DND-41 (cell line): ENCODE measurements around the gene UBC.

Source experiments
- ATAC-seq: fragments of 200-7000 bp; cut with Tn5 transposase; 3 replicates; pipeline ENCODE4 v1.9.1; 2021; ENCODE audit warnings: low read depth; ENCODE audit not compliant: insufficient read depth
- DNase-seq: peaks from one replicate; pipeline ENCODE4 v3.0.0-alpha.2; 2020
- H2AFZ ChIP-seq: 2 replicates; pipeline ENCODE4 v1.6.0; 2012; ENCODE audit warnings: low read depth, low read length
- H3K27ac ChIP-seq: 2 replicates; pipeline ENCODE4 v1.5.1; 2012; ENCODE audit warnings: low read length, inconsistent platforms
- H3K27me3 ChIP-seq: fragments of 200-600 bp; sonication (generic); 2 replicates; pipeline ENCODE4 v1.6.0; 2012; ENCODE audit warnings: low read length, mild to moderate bottlenecking, inconsistent platforms; ENCODE audit not compliant: insufficient read depth, poor library complexity
- H3K36me3 ChIP-seq: 2 replicates; pipeline ENCODE4 v1.5.1; 2012; ENCODE audit warnings: low read length, inconsistent platforms; ENCODE audit not compliant: insufficient read depth
- H3K4me1 ChIP-seq: 2 replicates; pipeline ENCODE4 v1.5.1; 2012; ENCODE audit warnings: mild to moderate bottlenecking, low read length; ENCODE audit not compliant: insufficient read depth
- H3K4me2 ChIP-seq: 2 replicates; pipeline ENCODE4 v1.6.0; 2012; ENCODE audit warnings: mild to moderate bottlenecking, moderate library complexity, low read length, inconsistent platforms; ENCODE audit not compliant: insufficient read depth
- H3K4me3 ChIP-seq, 2 experiments: fragments of 200-600 bp in 1 of 2; shearing (Covaris generic) in 1 of 2; 2 replicates each; pipeline ENCODE4 v1.5.1; 2012 to 2016; ENCODE audit warnings: inconsistent platforms in 2 of 2, low read length in 2 of 2, mild to moderate bottlenecking in 2 of 2, low read depth in 1 of 2, moderate library complexity in 1 of 2
- H3K79me2 ChIP-seq: 2 replicates; pipeline ENCODE4 v1.6.0; 2012; ENCODE audit warnings: low read length, inconsistent platforms; ENCODE audit not compliant: insufficient read depth
- H3K9ac ChIP-seq: 2 replicates; pipeline ENCODE4 v1.6.0; 2012; ENCODE audit warnings: low read depth, mild to moderate bottlenecking, inconsistent platforms, low read length, moderate library complexity
- H3K9me3 ChIP-seq: 2 replicates; pipeline ENCODE4 v1.5.1; 2012; ENCODE audit warnings: low read length, moderate library complexity, mild to moderate bottlenecking, inconsistent platforms; ENCODE audit not compliant: insufficient read depth, severe bottlenecking
- H4K20me1 ChIP-seq: 2 replicates; pipeline ENCODE4 v1.6.0; 2012; ENCODE audit warnings: low read length; ENCODE audit not compliant: insufficient read depth
- EZH2 ChIP-seq: IDR thresholded peaks from 3 replicates; pipeline ENCODE4 v1.6.1; 2012; ENCODE audit warnings: borderline replicate concordance, low read depth, mild to moderate bottlenecking, moderate library complexity, low read length, inconsistent platforms; ENCODE audit not compliant: severe bottlenecking
- TF ChIP-seq, protein P1 (sequence below): IDR thresholded peaks from 2 replicates; pipeline ENCODE4 v1.5.1; 2012; ENCODE audit warnings: borderline replicate concordance, low read length, moderate library complexity, mild to moderate bottlenecking; ENCODE audit not compliant: poor library complexity, severe bottlenecking; ENCODE audit errors: extremely low read depth

The UBC gene

GRCh38 chr12:124917135-124917840 lies 2.8 kb upstream of the UBC start:
- no peak for TF ChIP-seq EZH2
- TF ChIP-seq, protein P1, sequence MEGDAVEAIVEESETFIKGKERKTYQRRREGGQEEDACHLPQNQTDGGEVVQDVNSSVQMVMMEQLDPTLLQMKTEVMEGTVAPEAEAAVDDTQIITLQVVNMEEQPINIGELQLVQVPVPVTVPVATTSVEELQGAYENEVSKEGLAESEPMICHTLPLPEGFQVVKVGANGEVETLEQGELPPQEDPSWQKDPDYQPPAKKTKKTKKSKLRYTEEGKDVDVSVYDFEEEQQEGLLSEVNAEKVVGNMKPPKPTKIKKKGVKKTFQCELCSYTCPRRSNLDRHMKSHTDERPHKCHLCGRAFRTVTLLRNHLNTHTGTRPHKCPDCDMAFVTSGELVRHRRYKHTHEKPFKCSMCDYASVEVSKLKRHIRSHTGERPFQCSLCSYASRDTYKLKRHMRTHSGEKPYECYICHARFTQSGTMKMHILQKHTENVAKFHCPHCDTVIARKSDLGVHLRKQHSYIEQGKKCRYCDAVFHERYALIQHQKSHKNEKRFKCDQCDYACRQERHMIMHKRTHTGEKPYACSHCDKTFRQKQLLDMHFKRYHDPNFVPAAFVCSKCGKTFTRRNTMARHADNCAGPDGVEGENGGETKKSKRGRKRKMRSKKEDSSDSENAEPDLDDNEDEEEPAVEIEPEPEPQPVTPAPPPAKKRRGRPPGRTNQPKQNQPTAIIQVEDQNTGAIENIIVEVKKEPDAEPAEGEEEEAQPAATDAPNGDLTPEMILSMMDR, result no peak

DNA sequence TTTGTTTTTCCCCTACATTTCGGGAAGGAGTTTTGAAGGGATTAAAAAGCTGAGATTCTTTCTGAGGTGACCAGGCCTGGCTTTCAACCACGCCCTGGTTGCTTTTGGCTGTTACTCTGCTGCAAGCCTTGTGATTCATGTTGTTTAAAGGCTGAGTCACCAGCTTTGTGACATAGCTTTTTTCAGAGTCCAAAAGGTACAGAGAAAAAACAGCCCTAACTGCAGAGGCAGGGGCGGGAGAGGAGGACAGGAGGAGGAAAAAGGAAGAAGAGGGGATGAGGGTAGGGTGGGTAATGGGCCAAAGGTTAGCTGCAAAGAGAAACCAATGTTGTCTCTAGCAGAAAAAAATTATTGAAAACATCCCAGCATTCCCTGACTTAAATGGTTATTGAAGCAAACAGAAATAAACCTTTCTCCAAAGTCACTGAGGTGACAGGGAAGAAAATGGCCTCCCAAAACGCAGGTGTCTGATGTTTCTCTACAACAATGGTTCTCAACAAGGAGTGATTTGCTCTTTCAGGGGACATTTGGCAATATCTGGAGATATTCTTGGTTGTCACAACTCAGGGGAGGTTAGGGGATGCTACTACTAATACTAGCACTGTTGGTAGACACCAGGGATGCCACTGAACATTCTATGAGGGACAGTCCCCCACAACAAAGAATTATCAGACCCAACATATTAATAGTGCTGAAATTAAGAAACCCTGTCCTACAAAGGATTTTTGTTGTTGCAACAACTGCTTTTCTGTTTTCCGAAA lies 2.1 kb upstream of the UBC start:
- H3K9ac ChIP-seq, result peak overlapping the region; percentile 80
- ATAC-seq (no peak; the same call in 2 of the 3 replicates), DNase-seq (peak; percentile 37)
- peak overlapping the region; percentile 77 for H3K4me2 ChIP-seq
- peak overlapping the region; percentile 11 to 73; a peak in 3 of 4 replicates for H3K4me3 ChIP-seq
- H4K20me1 ChIP-seq, result peaks cover 23% of the 10 kb centered on the region
- H3K27ac ChIP-seq, result peak overlapping the region; percentile 100
- H3K79me2 ChIP-seq, result peaks cover 37% of the 10 kb centered on the region
- TF ChIP-seq, protein P1, result no peak
- no peak for TF ChIP-seq EZH2
- peak overlapping the region; percentile 69 for H2AFZ ChIP-seq
- H3K27me3 ChIP-seq, result no peaks in the 10 kb centered on the region
- H3K36me3 ChIP-seq, result peaks cover 24% of the 10 kb centered on the region
- no peaks in the 10 kb centered on the region for H3K9me3 ChIP-seq
- H3K4me1 ChIP-seq, result peaks cover 71% of the 10 kb centered on the region

More at GRCh38 chr12:124917135-124917840, 2.8 kb upstream of the UBC start:
- H3K79me2 ChIP-seq, result peaks cover 35% of the 10 kb centered on the region
- H4K20me1 ChIP-seq, result peaks cover 20% of the 10 kb centered on the region
- peak; percentile 98 for DNase-seq
- H3K9me3 ChIP-seq, result no peaks in the 10 kb centered on the region
- peaks cover 77% of the 10 kb centered on the region for H3K4me1 ChIP-seq
- peak overlapping the region; percentile 69 for H2AFZ ChIP-seq
- peak overlapping the region; percentile 25 to 73; a peak in 3 of 4 replicates for H3K4me3 ChIP-seq
- peak; percentile 88 for ATAC-seq
- H3K9ac ChIP-seq, result peak overlapping the region; percentile 80
- H3K4me2 ChIP-seq, result peak overlapping the region; percentile 77
- no peaks in the 10 kb centered on the region for H3K27me3 ChIP-seq
- H3K27ac ChIP-seq, result peak overlapping the region; percentile 100
- peaks cover 21% of the 10 kb centered on the region for H3K36me3 ChIP-seq

DNA sequence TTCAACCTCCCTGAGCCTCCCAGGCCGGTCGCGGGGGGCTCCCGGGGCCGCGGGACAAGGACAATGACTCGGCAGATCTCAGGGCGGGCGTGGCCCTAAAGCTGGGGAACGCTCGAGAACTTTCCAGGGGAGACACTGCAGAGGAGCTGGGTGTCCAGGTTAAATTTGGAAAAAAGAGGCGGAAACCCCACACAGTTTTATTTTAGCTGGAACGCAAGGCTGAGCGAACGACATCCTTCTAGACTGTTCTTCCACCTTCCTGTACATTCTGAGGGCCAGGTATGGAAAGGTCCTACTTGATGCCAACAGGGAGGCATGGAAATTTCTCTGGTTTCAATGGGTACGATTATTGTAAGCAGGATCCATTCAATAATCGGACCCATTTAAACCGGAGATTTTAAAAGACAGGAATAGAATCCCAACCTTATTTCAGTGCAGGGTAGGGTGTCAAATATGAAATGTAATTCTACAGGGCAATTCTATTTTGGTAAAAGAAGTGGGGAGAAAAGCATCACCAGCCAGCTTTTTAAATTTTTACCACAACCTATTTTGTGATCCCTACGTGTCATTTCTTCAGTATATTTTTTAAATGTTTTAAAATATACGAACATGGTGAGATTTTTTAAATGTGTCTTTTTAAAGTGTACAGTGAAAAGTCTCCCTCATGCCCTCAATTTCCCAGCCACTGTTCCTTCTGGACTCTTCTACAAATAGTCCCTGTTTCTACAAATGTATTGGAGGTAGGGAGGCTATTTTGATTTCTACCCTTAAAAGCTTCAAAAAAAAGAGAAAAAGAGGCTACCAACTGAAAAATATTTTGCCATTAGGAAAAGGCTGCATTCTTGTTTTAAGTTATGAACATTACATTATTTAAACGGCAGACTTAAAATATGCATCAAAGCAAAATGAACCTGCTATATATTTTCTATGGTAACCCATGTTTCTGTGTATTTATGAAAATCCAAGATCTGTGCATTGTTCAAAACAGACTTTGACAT lies 1.1 kb upstream of the UBC start:
- peak; percentile 18; the same call in 2 of the 3 replicates for ATAC-seq
- H3K4me1 ChIP-seq, result peaks cover 68% of the 10 kb centered on the region
- peak overlapping the region; percentile 99 for H2AFZ ChIP-seq
- TF ChIP-seq, protein P1, result no peak
- no peak for TF ChIP-seq EZH2
- peak overlapping the region; percentile 80 for H3K9ac ChIP-seq
- H4K20me1 ChIP-seq, result peaks cover 33% of the 10 kb centered on the region
- H3K4me2 ChIP-seq, result peak overlapping the region; percentile 77
- H3K36me3 ChIP-seq, result peaks cover 34% of the 10 kb centered on the region
- H3K4me3 ChIP-seq, result peak overlapping the region; percentile 73 to 94; a peak in 3 of 4 replicates
- no peaks in the 10 kb centered on the region for H3K27me3 ChIP-seq
- H3K27ac ChIP-seq, result peak overlapping the region; percentile 100
- no peaks in the 10 kb centered on the region for H3K9me3 ChIP-seq
- DNase-seq, result no peak
- peaks cover 47% of the 10 kb centered on the region for H3K79me2 ChIP-seq
